Heart right ventricle (tissue), 16 donors: ENCODE data around the gene DDC. TPM values are rescaled to one million over a fixed set of nuclear protein-coding genes. Genes with fewer than 3 reads are reported as not detected.
A peak's percentile ranks its signal among the peaks of the same experiment; 100 is the strongest.

Experiments used
- ATAC-seq, 8 donors: fragments of 200-7000 bp; cut with Tn5 transposase; one replicate each; pipeline ENCODE4 v1.9.1; 2020; ENCODE audit warnings: mild to moderate bottlenecking in 8 of 8, moderate library complexity in 8 of 8, moderate number of reproducible peaks in 1 of 8
- DNase-seq, 2 donors: peaks; one replicate each; pipeline ENCODE4 v3.0.0-alpha.2; 2020
- H3K27ac ChIP-seq, 10 donors: fragments of 200-600 bp; sonication (generic) in 2 of 10; one replicate each; pipeline versions ENCODE4 v1.5.0 to v1.8.0; 2020 to 2022; ENCODE audit warnings: mild to moderate bottlenecking in 3 of 10
- H3K27me3 ChIP-seq, 7 donors: fragments of 200-600 bp; one replicate each; pipeline ENCODE4 v1.8.0; 2021 to 2022; ENCODE audit warnings: mild to moderate bottlenecking in 2 of 7
- H3K36me3 ChIP-seq, 9 donors: fragments of 200-600 bp; sonication (generic) in 1 of 9; one replicate each; pipeline versions ENCODE4 v1.5.0 to v1.8.0; 2020 to 2022; ENCODE audit warnings: mild to moderate bottlenecking in 2 of 9
- H3K4me1 ChIP-seq, 9 donors: fragments of 200-600 bp; sonication (generic) in 1 of 9; one replicate each; pipeline versions ENCODE4 v1.5.0 to v1.8.0; 2020 to 2022; ENCODE audit warnings: mild to moderate bottlenecking in 4 of 9
- H3K4me3 ChIP-seq, 10 donors: fragments of 200-600 bp; sonication (generic) in 2 of 10; one replicate each; pipeline versions ENCODE4 v1.5.0 to v1.8.0; 2020 to 2022; ENCODE audit warnings: mild to moderate bottlenecking in 7 of 10, moderate library complexity in 2 of 10
- H3K9me3 ChIP-seq, 11 donors: fragments of 200-600 bp in 10 of 11; sonication (generic) in 2 of 11; one replicate each; pipeline versions ENCODE4 v1.5.0 to v1.8.0; 2013 to 2022; ENCODE audit warnings: mild to moderate bottlenecking in 2 of 11, control low read depth in 1 of 11, moderate library complexity in 1 of 11
- CTCF ChIP-seq, 9 donors: fragments of 200-600 bp; sonication (generic) in 2 of 9; IDR thresholded peaks; one replicate each; pipeline versions ENCODE4 v1.5.0 to v1.8.0; 2021 to 2022; ENCODE audit warnings: antibody characterized with exemption in 9 of 9, mild to moderate bottlenecking in 5 of 9, moderate library complexity in 1 of 9
- WGBS, 2 donors: extraction: QIAGEN DNeasy Blood & Tissue Kit; methylation state at CpG; one replicate each; pipeline ENCODE4 v1.1.7; 2013; ENCODE audit warnings: inconsistent platforms in 1 of 2; 5-methylcytosine and 5-hydroxymethylcytosine counted together
- intact Hi-C, 10 donors: fragments of 100-400 bp; cut with DNase I; formaldehyde crosslinking; loops; one replicate each; pipeline versions ENCODE4 v1.11.1 to v1.14.2; 2022
- polyA plus RNA-seq, 2 donors: library from polyadenylated mRNA; stranded (reverse); fragments of 200-250 nt; gene quantifications; one replicate each; pipeline ENCODE4 v1.2.3, GENCODE V29; 2013
- total RNA-seq, 10 donors: library from RNA; stranded (reverse); fragmentation: NEBNext Ultra II Directional in 3 of 10; extraction: Animal tissue kit (Norgen Biotek cat#: 25700) in 3 of 10; gene quantifications; one replicate each; pipeline versions ENCODE4 v1.2.1 to v1.2.4, GENCODE V29; 2021 to 2023
- donor health status: Arrhythmogenic right ventricular cardiomyopathy.
- donor health status: ischemic (EF 13 %, LVEDD 7.1; RV severe dilation, severe dysfunction).
- donor health status: healthy with polysubstance abuse.
- donor health status: DM: no; HTN: yes; CAD: no.
- donor health status: DM: no; HTN: no; CAD: no.
- donor health status: ischemic (EF 25% LVEDD 6.9; RV normal size, moderate dysfunction).
- donor health status: ischemic (EF 25% LVEDD 5.7; RV mildly dilated, moderate dysfunction).
- donor health status: healthy.
- donor health status: DM: yes; HTN: yes; CAD: no.
- donor health status: Ischemic cardiomyopathy.
- donor health status: ischemic (EF 35%, LVEDD 5.7; RV mildly dilated, moderate dysfunction).
- donor health status: nonischemic (EF 11% LVEDD 7.7; RV severe dilation, severe dysfunction).
- donor health status: DM: yes; HTN: yes; CAD: no.
- donor health status: PGD.
- donor health status: ischemic (EF 29% LVEDD 5.4; RV normal size, mild dysfunction).
- donor health status: nonischemic (EF 23%, LVEDD 6.1; RV moderate dilation, normal function).

DDC gene
- total and polyA plus RNA-seq, 12 donors, result not detected

- 79 to 84% methylated on average over 2 of the region's 2 CpGs for WGBS, 2 donors
- intact Hi-C loops, result loop anchor here in 2 of 10 donors (10.0 kb wide), 2 partner anchors 85 to 115 kb away; no protein-coding TSS in a partner anchor
Observed at GRCh38 chr7:50589364-50589763, 24.2 kb upstream of the DDC start.

GRCh38 chr7:50588937-50589336, 23.7 kb upstream of the DDC start:
- H3K4me1 ChIP-seq, result peaks cover 0 to 6% (median 0%) of the 10 kb centered on the region in 9 donors
- H3K4me3 ChIP-seq, result no peak overlapping the region
- H3K36me3 ChIP-seq, result peaks cover 0 to 35% (median 11%) of the 10 kb centered on the region in 9 donors
- DNase-seq, result no peak
- peaks cover 0 to 6% (median 0%) of the 10 kb centered on the region in 11 donors for H3K9me3 ChIP-seq
- no peaks in the 10 kb centered on the region for H3K27me3 ChIP-seq
- intact Hi-C loops, result loop anchor here in 2 of 10 donors (10.0 kb wide), 2 partner anchors 84 to 114 kb away; no protein-coding TSS in a partner anchor
- no peak overlapping the region for H3K27ac ChIP-seq
- TF ChIP-seq CTCF (IDR thresholded peaks at IDR 0.05), result peak in 2 of 9 donors; percentile 10 to 16
- WGBS, 2 donors, result 79 to 81% methylated on average over 8 of the region's 8 CpGs
- ATAC-seq, result no peak

More at GRCh38 chr7:50589364-50589763, 24.2 kb upstream of the DDC start:
- TF ChIP-seq CTCF (IDR thresholded peaks at IDR 0.05), result no peak
- ATAC-seq (no peak), DNase-seq (no peak)
- Histone ChIP-seq H3K27me3 (no peaks in the 10 kb centered on the region), H3K4me3 (no peak overlapping the region), H3K27ac (no peak overlapping the region), H3K36me3 (peaks cover 0 to 39% (median 11%) of the 10 kb centered on the region in 9 donors), H3K4me1 (peaks cover 0 to 6% (median 0%) of the 10 kb centered on the region in 9 donors), H3K9me3 (peaks cover 0 to 2% (median 0%) of the 10 kb centered on the region in 11 donors)

GRCh38 chr7:50587737-50588136, 22.5 kb upstream of the DDC start:
- 67 to 71% methylated on average over 6 of the region's 6 CpGs for WGBS, 2 donors
- no peak overlapping the region for H3K27ac ChIP-seq
- no peak for TF ChIP-seq CTCF (IDR thresholded peaks at IDR 0.05)
- no peak overlapping the region for H3K4me3 ChIP-seq
- peaks cover 0 to 23% (median 6%) of the 10 kb centered on the region in 9 donors for H3K36me3 ChIP-seq
- H3K27me3 ChIP-seq, result no peaks in the 10 kb centered on the region
- ATAC-seq, result peak in 1 of 8 donors; percentile 52
- no peak for DNase-seq
- H3K4me1 ChIP-seq, result peaks cover 0 to 6% (median 0%) of the 10 kb centered on the region in 9 donors
- intact Hi-C loops, result loop anchor here in 2 of 10 donors (10.0 kb wide), 2 partner anchors 83 to 113 kb away; no protein-coding TSS in a partner anchor
- H3K9me3 ChIP-seq, result peaks cover 0 to 18% (median 6%) of the 10 kb centered on the region in 11 donors

- no peak for ATAC-seq
- Histone ChIP-seq H3K27ac (no peak overlapping the region), H3K4me3 (no peak overlapping the region), H3K4me1 (peaks cover 0 to 6% (median 0%) of the 10 kb centered on the region in 9 donors), H3K27me3 (no peaks in the 10 kb centered on the region), H3K9me3 (peaks cover 0 to 22% (median 6%) of the 10 kb centered on the region in 11 donors), H3K36me3 (no peaks in the 10 kb centered on the region)
- 86 to 90% methylated on average over 5 of the region's 5 CpGs for WGBS, 2 donors
- TF ChIP-seq CTCF (IDR thresholded peaks at IDR 0.05), result no peak
- intact Hi-C loops, result loop anchor here in 2 of 10 donors (10.0 kb wide), 2 partner anchors 80 to 110 kb away; no protein-coding TSS in a partner anchor
- DNase-seq, result no peak
Observed at GRCh38 chr7:50584793-50585408, 19.7 kb upstream of the DDC start.
